GM23338 (cell line): ENCODE measurements around the gene TMEM61. TPM values are rescaled to one million over a fixed set of nuclear protein-coding genes. Genes with fewer than 3 reads are reported as not detected.
A peak's percentile ranks its signal among the peaks of the same experiment; 100 is the strongest.

Experiments used
- ATAC-seq: fragments of 200-7000 bp; cut with Tn5 transposase; 3 replicates; pipeline ENCODE4 v1.9.1; 2020
- DNase-seq: peaks from one replicate; pipeline ENCODE4 v3.0.0-alpha.2; 2015; ENCODE audit warnings: low spot score
- H2AFZ ChIP-seq: fragments of 200-600 bp; sonication (generic); 2 replicates; pipeline ENCODE4 v1.8.0; 2016; ENCODE audit warnings: antibody characterized with exemption, mild to moderate bottlenecking, moderate library complexity
- H3F3A ChIP-seq: fragments of 200-600 bp; sonication (generic); replicated peaks from 2 replicates; pipeline ENCODE4 v1.8.0; 2017; ENCODE audit warnings: antibody characterized with exemption, mixed run types, low read depth
- H3K27ac ChIP-seq: fragments of 200-600 bp; sonication (generic); 2 replicates; pipeline ENCODE4 v1.6.1; 2016; ENCODE audit warnings: low read depth
- H3K27me3 ChIP-seq: fragments of 200-600 bp; sonication (generic); 2 replicates; pipeline ENCODE4 v1.8.0; 2016; ENCODE audit warnings: mild to moderate bottlenecking, mixed run types, moderate library complexity; ENCODE audit not compliant: insufficient read depth
- H3K36me3 ChIP-seq: fragments of 200-600 bp; sonication (generic); 2 replicates; pipeline ENCODE4 v1.8.0; 2016; ENCODE audit warnings: mild to moderate bottlenecking; ENCODE audit not compliant: insufficient read depth
- H3K4me1 ChIP-seq: fragments of 200-600 bp; sonication (generic); 2 replicates; pipeline ENCODE4 v1.8.0; 2016; ENCODE audit warnings: mild to moderate bottlenecking, moderate library complexity; ENCODE audit not compliant: insufficient read depth
- H3K4me2 ChIP-seq: fragments of 200-600 bp; sonication (generic); 2 replicates; pipeline ENCODE4 v1.7.1; 2017; ENCODE audit warnings: mixed run types
- H3K4me3 ChIP-seq: fragments of 200-600 bp; sonication (generic); 2 replicates; pipeline ENCODE4 v1.6.1; 2016; ENCODE audit warnings: mixed run types
- H3K79me2 ChIP-seq: fragments of 200-600 bp; sonication (generic); replicated peaks from 2 replicates; pipeline ENCODE4 v1.8.0; 2017; ENCODE audit warnings: mild to moderate bottlenecking; ENCODE audit not compliant: insufficient read depth
- H3K9me2 ChIP-seq: fragments of 200-600 bp; sonication (generic); 2 replicates; pipeline ENCODE4 v1.8.0; 2017; ENCODE audit not compliant: insufficient read depth
- H4K20me1 ChIP-seq: fragments of 200-600 bp; sonication (generic); replicated peaks from 2 replicates; pipeline ENCODE4 v1.8.0; 2017; ENCODE audit warnings: mild to moderate bottlenecking; ENCODE audit not compliant: insufficient read depth
- H3K27ac Mint-ChIP-seq: 2 replicates; pipeline ENCODE4 v1.8.0; 2020; ENCODE audit warnings: inconsistent platforms, mild to moderate bottlenecking, moderate library complexity, mixed read lengths
- H3K27me3 Mint-ChIP-seq: 3 replicates; pipeline ENCODE4 v1.8.0; 2022; ENCODE audit warnings: low read depth, mild to moderate bottlenecking, moderate library complexity, mixed read lengths, inconsistent platforms; ENCODE audit not compliant: insufficient read depth, poor library complexity
- H3K36me3 Mint-ChIP-seq: 3 replicates; pipeline ENCODE4 v1.8.0; 2021; ENCODE audit warnings: low read depth, mild to moderate bottlenecking, inconsistent platforms, moderate library complexity, mixed read lengths
- H3K4me1 Mint-ChIP-seq: 3 replicates; pipeline ENCODE4 v1.8.0; 2020; ENCODE audit warnings: mild to moderate bottlenecking, inconsistent platforms, mixed read lengths
- H3K4me3 Mint-ChIP-seq: 3 replicates; pipeline ENCODE4 v1.8.0; 2021; ENCODE audit warnings: moderate library complexity, mild to moderate bottlenecking, inconsistent platforms, mixed read lengths
- H3K9me3 Mint-ChIP-seq: 3 replicates; pipeline ENCODE4 v1.8.0; 2020; ENCODE audit warnings: moderate library complexity, mild to moderate bottlenecking, inconsistent platforms, mixed read lengths
- CREB1 ChIP-seq: fragments of 250-450 bp; sonication (Bioruptor Pico); IDR thresholded peaks from 2 replicates; pipeline ENCODE4 v1.5.0; 2020; ENCODE audit warnings: low read depth, mild to moderate bottlenecking, moderate library complexity
- CTCF ChIP-seq, 2 experiments: fragments of 200-600 bp in 1 of 2; sonication (generic) in 1 of 2; conservative IDR thresholded peaks; 2 replicates each; pipeline versions ENCODE4 v1.5.1 to v1.6.1; 2016 to 2017; ENCODE audit warnings: antibody characterized with exemption in 2 of 2, low read depth in 2 of 2, mild to moderate bottlenecking in 2 of 2, moderate library complexity in 1 of 2
- EZH2 ChIP-seq: fragments of 200-600 bp; sonication (generic); IDR thresholded peaks from one replicate; pipeline ENCODE4 v1.8.0; 2017; ENCODE audit warnings: antibody characterized with exemption, mild to moderate bottlenecking, low read depth; ENCODE audit not compliant: unreplicated experiment
- JUNB ChIP-seq: IDR thresholded peaks from one replicate; pipeline ENCODE4 v1.6.1; 2016; ENCODE audit warnings: antibody characterized with exemption; ENCODE audit not compliant: unreplicated experiment
- NANOG ChIP-seq: IDR thresholded peaks from 2 replicates; pipeline ENCODE4 v1.6.1; 2016; ENCODE audit warnings: antibody characterized with exemption, borderline replicate concordance
- POLR2AphosphoS5 ChIP-seq: IDR thresholded peaks from 2 replicates; pipeline ENCODE4 v1.6.1; 2016; ENCODE audit warnings: antibody characterized with exemption, low read depth
- polyA plus RNA-seq: library from polyadenylated mRNA; unstranded; fragments of >200 nt; fragmentation: Nextera tagmentation; extraction: Ambion mirVana; gene quantifications from 2 replicates; pipeline ENCODE4 v1.2.1, GENCODE V29; 2016
- total RNA-seq: library from RNA; depleted of rRNA; stranded (reverse); fragments of >200 nt; shearing (Covaris generic); gene quantifications from 2 replicates; pipeline ENCODE4 v1.2.3, GENCODE V29; 2014
- TF ChIP-seq, protein P1 (sequence below): IDR thresholded peaks from 2 replicates; pipeline ENCODE4 v1.6.1; 2016; ENCODE audit warnings: antibody characterized with exemption
- TF ChIP-seq, protein P2 (sequence below): IDR thresholded peaks from one replicate; pipeline ENCODE4 v1.6.1; 2018; ENCODE audit warnings: antibody characterized with exemption; ENCODE audit not compliant: unreplicated experiment

TMEM61 gene
- total and polyA plus RNA-seq, 2 experiments from 2014 or later = 2.0 to 3.6 TPM

DNA sequence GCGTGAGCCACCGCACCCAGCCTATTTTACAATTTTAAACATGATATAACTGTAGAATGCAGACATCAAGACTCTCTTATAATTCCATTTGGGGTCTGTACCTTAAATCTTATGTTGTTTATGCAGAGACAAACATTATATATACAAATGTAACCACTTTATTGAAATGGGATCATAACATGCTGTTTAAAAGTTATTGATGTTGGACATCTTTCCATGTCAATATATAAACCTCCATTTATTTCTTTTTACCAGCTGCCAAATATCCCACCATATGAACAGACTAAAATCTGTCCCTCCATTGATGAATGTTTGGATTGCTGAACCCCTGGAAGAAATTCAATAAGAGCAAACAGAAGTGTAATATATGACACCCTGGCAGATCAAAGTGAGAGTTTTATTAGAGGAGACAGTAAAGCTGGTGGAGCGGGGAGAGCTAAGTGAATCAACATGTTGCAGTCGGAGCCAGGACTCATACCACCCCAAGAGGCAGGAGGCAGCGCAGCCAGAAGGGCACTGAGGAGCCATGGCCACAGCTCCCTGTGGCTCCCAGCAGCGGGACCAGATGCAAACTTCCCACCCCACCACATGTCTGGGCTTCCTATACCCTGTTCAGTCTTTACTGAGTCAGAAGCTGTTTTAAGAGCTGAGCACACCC lies 54.2 kb downstream of the TMEM61 start (continued):
- TF ChIP-seq, protein P1, sequence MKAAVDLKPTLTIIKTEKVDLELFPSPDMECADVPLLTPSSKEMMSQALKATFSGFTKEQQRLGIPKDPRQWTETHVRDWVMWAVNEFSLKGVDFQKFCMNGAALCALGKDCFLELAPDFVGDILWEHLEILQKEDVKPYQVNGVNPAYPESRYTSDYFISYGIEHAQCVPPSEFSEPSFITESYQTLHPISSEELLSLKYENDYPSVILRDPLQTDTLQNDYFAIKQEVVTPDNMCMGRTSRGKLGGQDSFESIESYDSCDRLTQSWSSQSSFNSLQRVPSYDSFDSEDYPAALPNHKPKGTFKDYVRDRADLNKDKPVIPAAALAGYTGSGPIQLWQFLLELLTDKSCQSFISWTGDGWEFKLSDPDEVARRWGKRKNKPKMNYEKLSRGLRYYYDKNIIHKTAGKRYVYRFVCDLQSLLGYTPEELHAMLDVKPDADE = no peak
- no peak for TF ChIP-seq EZH2
- TF ChIP-seq NANOG = no peak
- TF ChIP-seq, protein P2, sequence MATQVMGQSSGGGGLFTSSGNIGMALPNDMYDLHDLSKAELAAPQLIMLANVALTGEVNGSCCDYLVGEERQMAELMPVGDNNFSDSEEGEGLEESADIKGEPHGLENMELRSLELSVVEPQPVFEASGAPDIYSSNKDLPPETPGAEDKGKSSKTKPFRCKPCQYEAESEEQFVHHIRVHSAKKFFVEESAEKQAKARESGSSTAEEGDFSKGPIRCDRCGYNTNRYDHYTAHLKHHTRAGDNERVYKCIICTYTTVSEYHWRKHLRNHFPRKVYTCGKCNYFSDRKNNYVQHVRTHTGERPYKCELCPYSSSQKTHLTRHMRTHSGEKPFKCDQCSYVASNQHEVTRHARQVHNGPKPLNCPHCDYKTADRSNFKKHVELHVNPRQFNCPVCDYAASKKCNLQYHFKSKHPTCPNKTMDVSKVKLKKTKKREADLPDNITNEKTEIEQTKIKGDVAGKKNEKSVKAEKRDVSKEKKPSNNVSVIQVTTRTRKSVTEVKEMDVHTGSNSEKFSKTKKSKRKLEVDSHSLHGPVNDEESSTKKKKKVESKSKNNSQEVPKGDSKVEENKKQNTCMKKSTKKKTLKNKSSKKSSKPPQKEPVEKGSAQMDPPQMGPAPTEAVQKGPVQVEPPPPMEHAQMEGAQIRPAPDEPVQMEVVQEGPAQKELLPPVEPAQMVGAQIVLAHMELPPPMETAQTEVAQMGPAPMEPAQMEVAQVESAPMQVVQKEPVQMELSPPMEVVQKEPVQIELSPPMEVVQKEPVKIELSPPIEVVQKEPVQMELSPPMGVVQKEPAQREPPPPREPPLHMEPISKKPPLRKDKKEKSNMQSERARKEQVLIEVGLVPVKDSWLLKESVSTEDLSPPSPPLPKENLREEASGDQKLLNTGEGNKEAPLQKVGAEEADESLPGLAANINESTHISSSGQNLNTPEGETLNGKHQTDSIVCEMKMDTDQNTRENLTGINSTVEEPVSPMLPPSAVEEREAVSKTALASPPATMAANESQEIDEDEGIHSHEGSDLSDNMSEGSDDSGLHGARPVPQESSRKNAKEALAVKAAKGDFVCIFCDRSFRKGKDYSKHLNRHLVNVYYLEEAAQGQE = no peak
- TF ChIP-seq JUNB = no peak
- TF ChIP-seq CREB1 = no peak

DNA sequence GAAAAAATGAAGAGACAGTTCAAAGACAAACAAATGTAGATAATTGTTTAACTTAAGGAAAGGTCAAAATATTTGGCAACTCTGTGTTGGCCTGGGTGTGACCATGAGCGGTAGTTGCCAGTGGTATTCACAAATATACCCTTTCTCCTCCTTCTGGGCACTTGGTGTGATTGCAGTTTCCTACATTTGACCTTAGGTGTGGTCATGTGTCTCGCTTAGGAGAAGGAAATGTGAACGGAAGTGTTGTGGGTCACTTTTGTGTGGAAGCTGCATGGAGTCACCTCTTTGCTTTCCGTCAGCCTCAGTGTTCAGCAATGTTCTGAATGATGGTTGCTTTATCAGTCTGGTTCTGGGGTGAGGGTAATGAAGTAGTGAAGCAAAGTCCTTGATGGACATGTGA lies 55.5 kb downstream of the TMEM61 start:
- Mint-ChIP-seq H3K36me3 (peaks cover 5% of the 10 kb centered on the region), H3K27me3 (peaks cover 30% of the 10 kb centered on the region), H3K4me1 (peaks cover 21% of the 10 kb centered on the region), H3K4me3 (no peak overlapping the region), H3K27ac (no peak overlapping the region), H3K9me3 (peaks cover 4% of the 10 kb centered on the region)
- H2AFZ ChIP-seq = no peak overlapping the region
- peaks cover 4% of the 10 kb centered on the region for H4K20me1 ChIP-seq
- TF ChIP-seq POLR2AphosphoS5 (no peak), CTCF (conservative IDR thresholded peaks at IDR 0.05; ENCODE audit: low read depth in 2 of 2) (peak; percentile 30 to 47)
- H3K4me3 ChIP-seq = no peak overlapping the region
- peaks cover 29% of the 10 kb centered on the region for H3K4me1 ChIP-seq
- H3K27me3 ChIP-seq = peaks cover 37% of the 10 kb centered on the region
- H3K27ac ChIP-seq = no peak overlapping the region
- no peak overlapping the region for H3K4me2 ChIP-seq
- H3K79me2 ChIP-seq = peaks cover 25% of the 10 kb centered on the region
- no peaks in the 10 kb centered on the region for H3K9me2 ChIP-seq
- H3F3A ChIP-seq = no peaks in the 10 kb centered on the region
- DNase-seq (peak; percentile 66), ATAC-seq (no peak)
- H3K36me3 ChIP-seq = no peaks in the 10 kb centered on the region
